ENCODE data around the gene COMMD9.

GRCh38 chr11:36273110-36273509, 16.1 kb downstream of the COMMD9 start:
- TF ChIP-seq EZH2 (IDR thresholded peaks at IDR 0.05; ENCODE audit: insufficient read depth, poor library complexity, severe bottlenecking) (no peak), EZH2phosphoT487 (IDR thresholded peaks at IDR 0.05; ENCODE audit: insufficient read depth, low read depth) (no peak)

All from GM23248 (cell line).